ENCODE measurements around the gene SIN3A. TPM values are rescaled to one million over a fixed set of nuclear protein-coding genes. Genes with fewer than 3 reads are reported as not detected.

The SIN3A gene
- total and polyA plus RNA-seq, 2 experiments from 2014 or later = 24.3 to 73.0 TPM

DNA sequence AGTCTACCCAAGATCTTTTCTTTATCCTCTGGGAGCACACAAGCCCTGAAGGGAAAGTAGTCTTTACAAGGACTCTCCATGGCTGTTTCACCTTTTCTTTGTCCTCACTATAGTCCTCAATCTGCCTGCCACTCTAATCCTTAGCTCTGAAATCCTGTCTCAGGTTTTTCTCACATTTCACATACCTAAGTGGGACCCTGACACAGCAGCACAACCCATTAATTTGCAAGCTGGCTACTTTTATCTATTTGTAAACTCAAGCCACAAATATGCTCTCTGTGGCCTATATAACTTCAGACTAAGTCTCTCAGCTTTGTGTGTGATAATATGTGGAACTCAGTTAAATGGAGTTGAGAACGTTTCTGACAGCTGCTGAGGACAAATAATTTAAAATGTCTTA lies 19.8 kb downstream of the SIN3A start (continued):
- TF ChIP-seq EZH2phosphoT487 (IDR thresholded peaks at IDR 0.05; ENCODE audit: unreplicated experiment) (no peak), NANOG (IDR thresholded peaks at IDR 0.05; ENCODE audit: borderline replicate concordance) (no peak), EZH2 (IDR thresholded peaks at IDR 0.05; ENCODE audit: low read depth, unreplicated experiment) (no peak), ZNF331 (CRISPR knock-in tag; IDR thresholded peaks at IDR 0.05; ENCODE audit: low read depth) (no peak)

DNA sequence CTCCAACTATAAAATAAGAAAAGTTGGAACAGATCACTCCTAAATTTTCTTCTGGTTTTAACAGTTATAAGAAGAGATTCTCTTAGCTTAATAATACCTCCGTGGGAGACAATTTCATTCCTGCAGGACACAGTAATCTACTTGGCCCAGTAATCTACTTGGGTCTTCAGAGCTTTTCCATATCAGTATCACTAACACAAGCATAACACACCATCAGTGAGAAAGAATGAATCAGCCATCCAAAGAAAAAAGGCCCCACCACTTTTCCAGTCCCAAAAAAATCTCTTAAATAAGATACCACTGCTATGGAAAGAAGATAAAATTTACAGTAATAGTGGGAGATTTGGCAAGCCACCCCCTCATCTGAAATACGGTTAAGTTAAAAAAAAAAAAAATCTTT lies 20.2 kb downstream of the SIN3A start:
- H3K9me2 ChIP-seq (ENCODE audit: insufficient read depth) = no peaks in the 10 kb centered on the region; the same call in 1 of the 2 replicates
- peaks cover 34% of the 10 kb centered on the region for H3K36me3 ChIP-seq (ENCODE audit: insufficient read depth)
- H3K27ac Mint-ChIP-seq = no peak overlapping the region
- DNase-seq (ENCODE audit: low spot score) (no peak), ATAC-seq (no peak)
- no peak overlapping the region for H3K4me2 ChIP-seq
- no peak overlapping the region for H2AFZ ChIP-seq
- H3K9me3 Mint-ChIP-seq = no peaks in the 10 kb centered on the region
- H3F3A ChIP-seq (replicated peaks; ENCODE audit: low read depth) = no peaks in the 10 kb centered on the region
- H3K27ac ChIP-seq (ENCODE audit: low read depth) = no peak overlapping the region; the same call in 1 of the 2 replicates
- H4K20me1 ChIP-seq (replicated peaks; ENCODE audit: insufficient read depth) = peaks cover 22% of the 10 kb centered on the region
- peaks cover 36% of the 10 kb centered on the region for H3K36me3 Mint-ChIP-seq (ENCODE audit: low read depth)
- no peak for TF ChIP-seq NANOG (IDR thresholded peaks at IDR 0.05; ENCODE audit: borderline replicate concordance)
- TF ChIP-seq EZH2phosphoT487 (IDR thresholded peaks at IDR 0.05; ENCODE audit: unreplicated experiment) = no peak
- TF ChIP-seq, protein P1, sequence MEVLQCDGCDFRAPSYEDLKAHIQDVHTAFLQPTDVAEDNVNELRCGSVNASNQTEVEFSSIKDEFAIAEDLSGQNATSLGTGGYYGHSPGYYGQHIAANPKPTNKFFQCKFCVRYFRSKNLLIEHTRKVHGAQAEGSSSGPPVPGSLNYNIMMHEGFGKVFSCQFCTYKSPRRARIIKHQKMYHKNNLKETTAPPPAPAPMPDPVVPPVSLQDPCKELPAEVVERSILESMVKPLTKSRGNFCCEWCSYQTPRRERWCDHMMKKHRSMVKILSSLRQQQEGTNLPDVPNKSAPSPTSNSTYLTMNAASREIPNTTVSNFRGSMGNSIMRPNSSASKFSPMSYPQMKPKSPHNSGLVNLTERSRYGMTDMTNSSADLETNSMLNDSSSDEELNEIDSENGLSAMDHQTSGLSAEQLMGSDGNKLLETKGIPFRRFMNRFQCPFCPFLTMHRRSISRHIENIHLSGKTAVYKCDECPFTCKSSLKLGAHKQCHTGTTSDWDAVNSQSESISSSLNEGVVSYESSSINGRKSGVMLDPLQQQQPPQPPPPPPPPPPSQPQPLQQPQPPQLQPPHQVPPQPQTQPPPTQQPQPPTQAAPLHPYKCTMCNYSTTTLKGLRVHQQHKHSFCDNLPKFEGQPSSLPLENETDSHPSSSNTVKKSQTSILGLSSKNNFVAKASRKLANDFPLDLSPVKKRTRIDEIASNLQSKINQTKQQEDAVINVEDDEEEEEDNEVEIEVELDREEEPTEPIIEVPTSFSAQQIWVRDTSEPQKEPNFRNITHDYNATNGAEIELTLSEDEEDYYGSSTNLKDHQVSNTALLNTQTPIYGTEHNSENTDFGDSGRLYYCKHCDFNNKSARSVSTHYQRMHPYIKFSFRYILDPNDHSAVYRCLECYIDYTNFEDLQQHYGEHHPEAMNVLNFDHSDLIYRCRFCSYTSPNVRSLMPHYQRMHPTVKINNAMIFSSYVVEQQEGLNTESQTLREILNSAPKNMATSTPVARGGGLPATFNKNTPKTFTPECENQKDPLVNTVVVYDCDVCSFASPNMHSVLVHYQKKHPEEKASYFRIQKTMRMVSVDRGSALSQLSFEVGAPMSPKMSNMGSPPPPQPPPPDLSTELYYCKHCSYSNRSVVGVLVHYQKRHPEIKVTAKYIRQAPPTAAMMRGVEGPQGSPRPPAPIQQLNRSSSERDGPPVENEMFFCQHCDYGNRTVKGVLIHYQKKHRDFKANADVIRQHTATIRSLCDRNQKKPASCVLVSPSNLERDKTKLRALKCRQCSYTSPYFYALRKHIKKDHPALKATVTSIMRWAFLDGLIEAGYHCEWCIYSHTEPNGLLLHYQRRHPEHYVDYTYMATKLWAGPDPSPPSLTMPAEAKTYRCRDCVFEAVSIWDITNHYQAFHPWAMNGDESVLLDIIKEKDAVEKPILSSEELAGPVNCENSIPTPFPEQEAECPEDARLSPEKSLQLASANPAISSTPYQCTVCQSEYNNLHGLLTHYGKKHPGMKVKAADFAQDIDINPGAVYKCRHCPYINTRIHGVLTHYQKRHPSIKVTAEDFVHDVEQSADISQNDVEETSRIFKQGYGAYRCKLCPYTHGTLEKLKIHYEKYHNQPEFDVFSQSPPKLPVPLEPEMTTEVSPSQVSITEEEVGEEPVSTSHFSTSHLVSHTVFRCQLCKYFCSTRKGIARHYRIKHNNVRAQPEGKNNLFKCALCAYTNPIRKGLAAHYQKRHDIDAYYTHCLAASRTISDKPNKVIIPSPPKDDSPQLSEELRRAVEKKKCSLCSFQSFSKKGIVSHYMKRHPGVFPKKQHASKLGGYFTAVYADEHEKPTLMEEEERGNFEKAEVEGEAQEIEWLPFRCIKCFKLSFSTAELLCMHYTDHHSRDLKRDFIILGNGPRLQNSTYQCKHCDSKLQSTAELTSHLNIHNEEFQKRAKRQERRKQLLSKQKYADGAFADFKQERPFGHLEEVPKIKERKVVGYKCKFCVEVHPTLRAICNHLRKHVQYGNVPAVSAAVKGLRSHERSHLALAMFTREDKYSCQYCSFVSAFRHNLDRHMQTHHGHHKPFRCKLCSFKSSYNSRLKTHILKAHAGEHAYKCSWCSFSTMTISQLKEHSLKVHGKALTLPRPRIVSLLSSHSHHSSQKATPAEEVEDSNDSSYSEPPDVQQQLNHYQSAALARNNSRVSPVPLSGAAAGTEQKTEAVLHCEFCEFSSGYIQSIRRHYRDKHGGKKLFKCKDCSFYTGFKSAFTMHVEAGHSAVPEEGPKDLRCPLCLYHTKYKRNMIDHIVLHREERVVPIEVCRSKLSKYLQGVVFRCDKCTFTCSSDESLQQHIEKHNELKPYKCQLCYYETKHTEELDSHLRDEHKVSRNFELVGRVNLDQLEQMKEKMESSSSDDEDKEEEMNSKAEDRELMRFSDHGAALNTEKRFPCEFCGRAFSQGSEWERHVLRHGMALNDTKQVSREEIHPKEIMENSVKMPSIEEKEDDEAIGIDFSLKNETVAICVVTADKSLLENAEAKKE (CRISPR knock-in tag; IDR thresholded peaks at IDR 0.05) = no peak
- TF ChIP-seq EZH2 (IDR thresholded peaks at IDR 0.05; ENCODE audit: low read depth, unreplicated experiment) = no peak
- no peak for TF ChIP-seq STAT1 (IDR thresholded peaks at IDR 0.05; ENCODE audit: unreplicated experiment)
- no peak for TF ChIP-seq POLR2AphosphoS5 (IDR thresholded peaks at IDR 0.05; ENCODE audit: low read depth)
- TF ChIP-seq, protein P2, sequence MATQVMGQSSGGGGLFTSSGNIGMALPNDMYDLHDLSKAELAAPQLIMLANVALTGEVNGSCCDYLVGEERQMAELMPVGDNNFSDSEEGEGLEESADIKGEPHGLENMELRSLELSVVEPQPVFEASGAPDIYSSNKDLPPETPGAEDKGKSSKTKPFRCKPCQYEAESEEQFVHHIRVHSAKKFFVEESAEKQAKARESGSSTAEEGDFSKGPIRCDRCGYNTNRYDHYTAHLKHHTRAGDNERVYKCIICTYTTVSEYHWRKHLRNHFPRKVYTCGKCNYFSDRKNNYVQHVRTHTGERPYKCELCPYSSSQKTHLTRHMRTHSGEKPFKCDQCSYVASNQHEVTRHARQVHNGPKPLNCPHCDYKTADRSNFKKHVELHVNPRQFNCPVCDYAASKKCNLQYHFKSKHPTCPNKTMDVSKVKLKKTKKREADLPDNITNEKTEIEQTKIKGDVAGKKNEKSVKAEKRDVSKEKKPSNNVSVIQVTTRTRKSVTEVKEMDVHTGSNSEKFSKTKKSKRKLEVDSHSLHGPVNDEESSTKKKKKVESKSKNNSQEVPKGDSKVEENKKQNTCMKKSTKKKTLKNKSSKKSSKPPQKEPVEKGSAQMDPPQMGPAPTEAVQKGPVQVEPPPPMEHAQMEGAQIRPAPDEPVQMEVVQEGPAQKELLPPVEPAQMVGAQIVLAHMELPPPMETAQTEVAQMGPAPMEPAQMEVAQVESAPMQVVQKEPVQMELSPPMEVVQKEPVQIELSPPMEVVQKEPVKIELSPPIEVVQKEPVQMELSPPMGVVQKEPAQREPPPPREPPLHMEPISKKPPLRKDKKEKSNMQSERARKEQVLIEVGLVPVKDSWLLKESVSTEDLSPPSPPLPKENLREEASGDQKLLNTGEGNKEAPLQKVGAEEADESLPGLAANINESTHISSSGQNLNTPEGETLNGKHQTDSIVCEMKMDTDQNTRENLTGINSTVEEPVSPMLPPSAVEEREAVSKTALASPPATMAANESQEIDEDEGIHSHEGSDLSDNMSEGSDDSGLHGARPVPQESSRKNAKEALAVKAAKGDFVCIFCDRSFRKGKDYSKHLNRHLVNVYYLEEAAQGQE (IDR thresholded peaks at IDR 0.05; ENCODE audit: unreplicated experiment) = no peak
- TF ChIP-seq, protein P3, sequence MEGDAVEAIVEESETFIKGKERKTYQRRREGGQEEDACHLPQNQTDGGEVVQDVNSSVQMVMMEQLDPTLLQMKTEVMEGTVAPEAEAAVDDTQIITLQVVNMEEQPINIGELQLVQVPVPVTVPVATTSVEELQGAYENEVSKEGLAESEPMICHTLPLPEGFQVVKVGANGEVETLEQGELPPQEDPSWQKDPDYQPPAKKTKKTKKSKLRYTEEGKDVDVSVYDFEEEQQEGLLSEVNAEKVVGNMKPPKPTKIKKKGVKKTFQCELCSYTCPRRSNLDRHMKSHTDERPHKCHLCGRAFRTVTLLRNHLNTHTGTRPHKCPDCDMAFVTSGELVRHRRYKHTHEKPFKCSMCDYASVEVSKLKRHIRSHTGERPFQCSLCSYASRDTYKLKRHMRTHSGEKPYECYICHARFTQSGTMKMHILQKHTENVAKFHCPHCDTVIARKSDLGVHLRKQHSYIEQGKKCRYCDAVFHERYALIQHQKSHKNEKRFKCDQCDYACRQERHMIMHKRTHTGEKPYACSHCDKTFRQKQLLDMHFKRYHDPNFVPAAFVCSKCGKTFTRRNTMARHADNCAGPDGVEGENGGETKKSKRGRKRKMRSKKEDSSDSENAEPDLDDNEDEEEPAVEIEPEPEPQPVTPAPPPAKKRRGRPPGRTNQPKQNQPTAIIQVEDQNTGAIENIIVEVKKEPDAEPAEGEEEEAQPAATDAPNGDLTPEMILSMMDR (conservative IDR thresholded peaks at IDR 0.05; ENCODE audit: low read depth in 2 of 2) = no peak
- no peak for TF ChIP-seq JUNB (IDR thresholded peaks at IDR 0.05; ENCODE audit: unreplicated experiment)
- TF ChIP-seq CREB1 (CRISPR knock-in tag; IDR thresholded peaks at IDR 0.05; ENCODE audit: low read depth) = no peak
- no peak for TF ChIP-seq ZNF331 (CRISPR knock-in tag; IDR thresholded peaks at IDR 0.05; ENCODE audit: low read depth)
- no peak for TF ChIP-seq ZNF114 (CRISPR knock-in tag; IDR thresholded peaks at IDR 0.05)
- TF ChIP-seq, protein P4, sequence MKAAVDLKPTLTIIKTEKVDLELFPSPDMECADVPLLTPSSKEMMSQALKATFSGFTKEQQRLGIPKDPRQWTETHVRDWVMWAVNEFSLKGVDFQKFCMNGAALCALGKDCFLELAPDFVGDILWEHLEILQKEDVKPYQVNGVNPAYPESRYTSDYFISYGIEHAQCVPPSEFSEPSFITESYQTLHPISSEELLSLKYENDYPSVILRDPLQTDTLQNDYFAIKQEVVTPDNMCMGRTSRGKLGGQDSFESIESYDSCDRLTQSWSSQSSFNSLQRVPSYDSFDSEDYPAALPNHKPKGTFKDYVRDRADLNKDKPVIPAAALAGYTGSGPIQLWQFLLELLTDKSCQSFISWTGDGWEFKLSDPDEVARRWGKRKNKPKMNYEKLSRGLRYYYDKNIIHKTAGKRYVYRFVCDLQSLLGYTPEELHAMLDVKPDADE (IDR thresholded peaks at IDR 0.05) = no peak
- peaks cover 99% of the 10 kb centered on the region for H3K79me2 ChIP-seq (replicated peaks; ENCODE audit: insufficient read depth)
- no peaks in the 10 kb centered on the region for H3K4me1 ChIP-seq (ENCODE audit: insufficient read depth)
- H3K4me3 ChIP-seq = no peak overlapping the region
- H3K4me3 Mint-ChIP-seq = no peak overlapping the region
- no peaks in the 10 kb centered on the region for H3K4me1 Mint-ChIP-seq
- no peaks in the 10 kb centered on the region for H3K27me3 ChIP-seq (ENCODE audit: insufficient read depth)
- H3K27me3 Mint-ChIP-seq (ENCODE audit: insufficient read depth, low read depth, poor library complexity) = peaks cover 3% of the 10 kb centered on the region

Data from GM23338 (cell line).